HEK293 (cell line): Measurements from ENCODE around the gene MRPL23.

ENCODE experiments used
- MZF1 ChIP-seq: fragments of 450-650 bp; formaldehyde crosslinking; IDR thresholded peaks from 2 replicates; pipeline ENCODE4 v1.5.1; 2017; ENCODE audit warnings: missing biosample characterization, missing genetic modification characterization, borderline replicate concordance
- YY1 ChIP-seq: fragments of 450-650 bp; formaldehyde crosslinking; IDR thresholded peaks from 2 replicates; pipeline ENCODE4 v1.5.1; 2018; ENCODE audit warnings: missing biosample characterization, missing genetic modification characterization
- ZNF157 ChIP-seq: fragments of 450-650 bp; formaldehyde crosslinking; IDR thresholded peaks from 2 replicates; pipeline ENCODE4 v1.5.1; 2016; ENCODE audit warnings: missing biosample characterization, missing genetic modification characterization
- ZNF302 ChIP-seq: fragments of 450-650 bp; formaldehyde crosslinking; IDR thresholded peaks from 2 replicates; pipeline ENCODE4 v1.5.1; 2016; ENCODE audit warnings: missing biosample characterization, missing genetic modification characterization, low read depth
- ZNF341 ChIP-seq: fragments of 450-650 bp; formaldehyde crosslinking; IDR thresholded peaks from 2 replicates; pipeline ENCODE4; 2016; ENCODE audit warnings: low read depth, missing biosample characterization, missing genetic modification characterization
- ZNF350 ChIP-seq: fragments of 450-650 bp; formaldehyde crosslinking; IDR thresholded peaks from 2 replicates; pipeline ENCODE4 v1.5.0; 2017; ENCODE audit warnings: missing biosample characterization, mild to moderate bottlenecking, missing genetic modification characterization
- ZNF521 ChIP-seq: fragments of 450-650 bp; formaldehyde crosslinking; IDR thresholded peaks from 2 replicates; pipeline ENCODE4 v1.5.1; 2017; ENCODE audit warnings: missing biosample characterization, mild to moderate bottlenecking, missing genetic modification characterization
- ZNF660 ChIP-seq: fragments of 450-650 bp; IDR thresholded peaks from 2 replicates; pipeline ENCODE4 v1.5.1; 2018; ENCODE audit warnings: missing biosample characterization, mild to moderate bottlenecking, missing genetic modification characterization
- ZSCAN4 ChIP-seq: fragments of 450-650 bp; formaldehyde crosslinking; IDR thresholded peaks from 2 replicates; pipeline ENCODE4 v1.5.1; 2017; ENCODE audit warnings: missing biosample characterization, missing genetic modification characterization
- TF ChIP-seq, protein P1 (sequence below): fragments of 450-650 bp; formaldehyde crosslinking; IDR thresholded peaks from 2 replicates; pipeline ENCODE4 v1.5.1; 2016; ENCODE audit warnings: missing biosample characterization, missing genetic modification characterization

DNA sequence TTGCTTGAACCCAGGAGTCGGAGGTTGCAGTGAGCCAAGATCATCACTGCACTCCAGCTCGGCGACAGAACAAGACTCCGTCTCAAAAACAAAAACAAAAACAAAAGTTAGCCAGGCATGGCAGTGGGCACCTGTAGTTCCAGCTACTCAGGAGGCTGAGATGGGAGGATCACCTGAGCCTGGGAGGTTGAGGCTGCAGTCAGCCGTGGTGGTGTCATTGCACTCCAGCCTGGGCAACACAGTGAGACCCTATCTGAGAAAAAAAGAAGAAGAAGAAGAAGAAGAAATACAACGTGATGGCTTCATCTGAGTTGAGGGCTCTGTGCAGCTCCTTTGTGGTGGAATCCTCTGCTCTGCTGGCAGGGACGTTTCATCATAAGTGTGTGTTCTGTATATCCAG, 37.6 kb upstream of the MRPL23 start:
- TF ChIP-seq, protein P1, sequence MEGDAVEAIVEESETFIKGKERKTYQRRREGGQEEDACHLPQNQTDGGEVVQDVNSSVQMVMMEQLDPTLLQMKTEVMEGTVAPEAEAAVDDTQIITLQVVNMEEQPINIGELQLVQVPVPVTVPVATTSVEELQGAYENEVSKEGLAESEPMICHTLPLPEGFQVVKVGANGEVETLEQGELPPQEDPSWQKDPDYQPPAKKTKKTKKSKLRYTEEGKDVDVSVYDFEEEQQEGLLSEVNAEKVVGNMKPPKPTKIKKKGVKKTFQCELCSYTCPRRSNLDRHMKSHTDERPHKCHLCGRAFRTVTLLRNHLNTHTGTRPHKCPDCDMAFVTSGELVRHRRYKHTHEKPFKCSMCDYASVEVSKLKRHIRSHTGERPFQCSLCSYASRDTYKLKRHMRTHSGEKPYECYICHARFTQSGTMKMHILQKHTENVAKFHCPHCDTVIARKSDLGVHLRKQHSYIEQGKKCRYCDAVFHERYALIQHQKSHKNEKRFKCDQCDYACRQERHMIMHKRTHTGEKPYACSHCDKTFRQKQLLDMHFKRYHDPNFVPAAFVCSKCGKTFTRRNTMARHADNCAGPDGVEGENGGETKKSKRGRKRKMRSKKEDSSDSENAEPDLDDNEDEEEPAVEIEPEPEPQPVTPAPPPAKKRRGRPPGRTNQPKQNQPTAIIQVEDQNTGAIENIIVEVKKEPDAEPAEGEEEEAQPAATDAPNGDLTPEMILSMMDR (tag by site-specific recombination), result no peak
- TF ChIP-seq ZNF302 (tag by site-specific recombination), result no peak
- no peak for TF ChIP-seq ZNF350 (tag by site-specific recombination)
- no peak for TF ChIP-seq ZNF660 (tag by site-specific recombination)
- no peak for TF ChIP-seq ZNF521 (tag by site-specific recombination)
- TF ChIP-seq ZNF157 (tag by site-specific recombination), result no peak
- no peak for TF ChIP-seq MZF1
- no peak for TF ChIP-seq YY1
- TF ChIP-seq ZNF341 (tag by site-specific recombination), result no peak
- no peak for TF ChIP-seq ZSCAN4
